ENCODE measurements around the gene WIF1. TPM values are rescaled to one million over a fixed set of nuclear protein-coding genes. Genes with fewer than 3 reads are reported as not detected.

The WIF1 gene
- total RNA-seq, 1 donor from 2014 or later, result not detected

GRCh38 chr12:65082406-65082805, 38.7 kb downstream of the WIF1 start:
- Mint-ChIP-seq H3K4me3 (ENCODE audit: unreplicated experiment) (no peak overlapping the region), H3K27ac (ENCODE audit: unreplicated experiment) (no peak overlapping the region), H3K36me3 (ENCODE audit: unreplicated experiment) (no peaks in the 10 kb centered on the region), H3K27me3 (ENCODE audit: unreplicated experiment) (no peaks in the 10 kb centered on the region), H3K4me1 (ENCODE audit: low read depth, unreplicated experiment) (no peaks in the 10 kb centered on the region), H3K9me3 (ENCODE audit: unreplicated experiment) (no peaks in the 10 kb centered on the region)
- DNase-seq, result no peak
- TF ChIP-seq CTCF (IDR thresholded peaks at IDR 0.05; ENCODE audit: partially characterized antibody, unreplicated experiment), result no peak

GRCh38 chr12:65081496-65081895, 39.6 kb downstream of the WIF1 start:
- TF ChIP-seq CTCF (IDR thresholded peaks at IDR 0.05; ENCODE audit: partially characterized antibody, unreplicated experiment), result no peak
- no peaks in the 10 kb centered on the region for H3K27me3 Mint-ChIP-seq (ENCODE audit: unreplicated experiment)
- no peak overlapping the region for H3K4me3 Mint-ChIP-seq (ENCODE audit: unreplicated experiment)
- H3K36me3 Mint-ChIP-seq (ENCODE audit: unreplicated experiment), result no peaks in the 10 kb centered on the region
- H3K9me3 Mint-ChIP-seq (ENCODE audit: unreplicated experiment), result no peaks in the 10 kb centered on the region
- no peak for DNase-seq
- H3K27ac Mint-ChIP-seq (ENCODE audit: unreplicated experiment), result no peak overlapping the region
- no peaks in the 10 kb centered on the region for H3K4me1 Mint-ChIP-seq (ENCODE audit: low read depth, unreplicated experiment)

GRCh38 chr12:65074932-65075331, 46.2 kb downstream of the WIF1 start:
- H3K4me1 Mint-ChIP-seq (ENCODE audit: low read depth, unreplicated experiment), result no peaks in the 10 kb centered on the region
- no peaks in the 10 kb centered on the region for H3K9me3 Mint-ChIP-seq (ENCODE audit: unreplicated experiment)
- no peak for DNase-seq
- no peak overlapping the region for H3K4me3 Mint-ChIP-seq (ENCODE audit: unreplicated experiment)
- TF ChIP-seq CTCF (IDR thresholded peaks at IDR 0.05; ENCODE audit: partially characterized antibody, unreplicated experiment), result no peak
- no peak overlapping the region for H3K27ac Mint-ChIP-seq (ENCODE audit: unreplicated experiment)
- no peaks in the 10 kb centered on the region for H3K36me3 Mint-ChIP-seq (ENCODE audit: unreplicated experiment)
- no peaks in the 10 kb centered on the region for H3K27me3 Mint-ChIP-seq (ENCODE audit: unreplicated experiment)

- H3K27ac Mint-ChIP-seq (ENCODE audit: unreplicated experiment), result no peak overlapping the region
- no peaks in the 10 kb centered on the region for H3K36me3 Mint-ChIP-seq (ENCODE audit: unreplicated experiment)
- H3K4me3 Mint-ChIP-seq (ENCODE audit: unreplicated experiment), result no peak overlapping the region
- no peaks in the 10 kb centered on the region for H3K4me1 Mint-ChIP-seq (ENCODE audit: low read depth, unreplicated experiment)
- H3K27me3 Mint-ChIP-seq (ENCODE audit: unreplicated experiment), result no peaks in the 10 kb centered on the region
- DNase-seq, result no peak
- TF ChIP-seq CTCF (IDR thresholded peaks at IDR 0.05; ENCODE audit: partially characterized antibody, unreplicated experiment), result no peak
- no peaks in the 10 kb centered on the region for H3K9me3 Mint-ChIP-seq (ENCODE audit: unreplicated experiment)
Observed at GRCh38 chr12:65069336-65069735, 51.8 kb downstream of the WIF1 start.

GRCh38 chr12:65067383-65067782, 53.7 kb downstream of the WIF1 start:
- H3K36me3 Mint-ChIP-seq (ENCODE audit: unreplicated experiment), result no peaks in the 10 kb centered on the region
- no peaks in the 10 kb centered on the region for H3K27me3 Mint-ChIP-seq (ENCODE audit: unreplicated experiment)
- H3K27ac Mint-ChIP-seq (ENCODE audit: unreplicated experiment), result no peak overlapping the region
- DNase-seq, result no peak
- no peaks in the 10 kb centered on the region for H3K9me3 Mint-ChIP-seq (ENCODE audit: unreplicated experiment)
- no peak for TF ChIP-seq CTCF (IDR thresholded peaks at IDR 0.05; ENCODE audit: partially characterized antibody, unreplicated experiment)
- H3K4me3 Mint-ChIP-seq (ENCODE audit: unreplicated experiment), result no peak overlapping the region
- no peaks in the 10 kb centered on the region for H3K4me1 Mint-ChIP-seq (ENCODE audit: low read depth, unreplicated experiment)

Measured in glutamatergic neuron (in vitro differentiated cells).